ENCODE data around the gene MGA. TPM values are rescaled to one million over a fixed set of nuclear protein-coding genes. Genes with fewer than 3 reads are reported as not detected.

MGA gene
- polyA plus RNA-seq, 1 donor (not counting 4 experiments of a cell fraction or from before 2014, with no cell fraction given) = 6.3 TPM

DNA sequence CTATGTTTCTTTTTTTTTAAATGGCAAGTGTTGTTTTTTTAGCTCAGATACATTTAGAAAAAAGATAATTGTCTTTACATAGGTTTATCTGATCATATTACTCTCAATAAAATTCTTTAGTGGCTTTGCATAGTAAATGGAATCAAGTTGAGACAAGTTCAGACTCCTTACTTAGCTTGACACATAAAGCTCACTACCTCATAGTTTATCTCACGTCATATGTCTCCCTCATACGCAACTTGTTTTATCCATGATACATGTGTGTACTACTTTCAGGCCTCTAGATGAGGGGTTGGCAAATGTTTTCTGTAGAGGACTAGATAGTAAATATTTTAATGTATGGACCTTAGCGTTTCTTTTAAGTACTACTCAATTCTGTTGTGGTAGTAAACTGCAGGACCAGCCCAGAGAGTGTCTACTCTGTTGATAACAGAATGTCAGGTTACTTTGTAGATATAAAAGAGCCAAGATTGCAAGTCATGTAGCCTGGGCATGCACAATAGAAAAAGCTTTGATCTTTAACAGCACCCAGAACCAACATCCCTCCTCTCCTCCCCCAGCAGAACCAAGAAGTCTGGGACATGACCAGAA lies 28.2 kb upstream of the MGA start:
- Histone ChIP-seq H3K27ac (ENCODE audit: control insufficient read depth, insufficient read depth, low read length) (no peak overlapping the region), H3K9ac (ENCODE audit: control insufficient read depth, extremely low read depth, insufficient read depth, low read length) (no peak overlapping the region), H4K20me1 (ENCODE audit: control insufficient read depth, extremely low read depth, insufficient read depth, low read length) (no peaks in the 10 kb centered on the region), H3K36me3 (ENCODE audit: control insufficient read depth in 2 of 2, extremely low read depth in 1 of 2, insufficient read depth in 2 of 2, low read length in 2 of 2) (no peaks in the 10 kb centered on the region), H3K4me1 (ENCODE audit: control insufficient read depth, extremely low read depth, insufficient read depth, low read length) (peaks cover 8% of the 10 kb centered on the region), H2AFZ (ENCODE audit: control insufficient read depth, low read length) (no peak overlapping the region), H3K4me3 (ENCODE audit: control insufficient read depth in 2 of 3, extremely low read depth in 1 of 3, insufficient read depth in 2 of 3, low read depth in 1 of 3, low read length in 3 of 3) (no peak overlapping the region), H3K9me3 (ENCODE audit: control insufficient read depth, low read depth, low read length) (no peaks in the 10 kb centered on the region), H3K9me1 (ENCODE audit: control insufficient read depth, extremely low read depth, insufficient read depth, low read length) (no peaks in the 10 kb centered on the region), H3K27me3 (ENCODE audit: control insufficient read depth, extremely low read depth, insufficient read depth, low read length) (no peaks in the 10 kb centered on the region), H3K79me2 (ENCODE audit: control insufficient read depth, insufficient read depth, low read length) (no peaks in the 10 kb centered on the region), H3K4me2 (ENCODE audit: control insufficient read depth, extremely low read depth, insufficient read depth, low read depth, low read length) (no peak overlapping the region)
- dilution Hi-C loops (cut with MboI; ENCODE audit: extremely low pct_ligation_motif_present, low sequenced_read_pairs) = no loop called here
- FAIRE-seq (no peak), DNase-seq (ENCODE audit: low read depth, low spot score) (peak; percentile 13)
- TF ChIP-seq, protein P1, sequence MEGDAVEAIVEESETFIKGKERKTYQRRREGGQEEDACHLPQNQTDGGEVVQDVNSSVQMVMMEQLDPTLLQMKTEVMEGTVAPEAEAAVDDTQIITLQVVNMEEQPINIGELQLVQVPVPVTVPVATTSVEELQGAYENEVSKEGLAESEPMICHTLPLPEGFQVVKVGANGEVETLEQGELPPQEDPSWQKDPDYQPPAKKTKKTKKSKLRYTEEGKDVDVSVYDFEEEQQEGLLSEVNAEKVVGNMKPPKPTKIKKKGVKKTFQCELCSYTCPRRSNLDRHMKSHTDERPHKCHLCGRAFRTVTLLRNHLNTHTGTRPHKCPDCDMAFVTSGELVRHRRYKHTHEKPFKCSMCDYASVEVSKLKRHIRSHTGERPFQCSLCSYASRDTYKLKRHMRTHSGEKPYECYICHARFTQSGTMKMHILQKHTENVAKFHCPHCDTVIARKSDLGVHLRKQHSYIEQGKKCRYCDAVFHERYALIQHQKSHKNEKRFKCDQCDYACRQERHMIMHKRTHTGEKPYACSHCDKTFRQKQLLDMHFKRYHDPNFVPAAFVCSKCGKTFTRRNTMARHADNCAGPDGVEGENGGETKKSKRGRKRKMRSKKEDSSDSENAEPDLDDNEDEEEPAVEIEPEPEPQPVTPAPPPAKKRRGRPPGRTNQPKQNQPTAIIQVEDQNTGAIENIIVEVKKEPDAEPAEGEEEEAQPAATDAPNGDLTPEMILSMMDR (optimal IDR thresholded peaks at IDR 0.05 in 1 of 3, IDR thresholded peaks at IDR 0.05 in 1 of 3, conservative IDR thresholded peaks at IDR 0.05 in 1 of 3; ENCODE audit: extremely low read depth in 1 of 3, insufficient read depth in 2 of 3, low read length in 3 of 3) = no peak
- no peak for TF ChIP-seq EZH2 (IDR thresholded peaks at IDR 0.05; ENCODE audit: low read length)

DNA sequence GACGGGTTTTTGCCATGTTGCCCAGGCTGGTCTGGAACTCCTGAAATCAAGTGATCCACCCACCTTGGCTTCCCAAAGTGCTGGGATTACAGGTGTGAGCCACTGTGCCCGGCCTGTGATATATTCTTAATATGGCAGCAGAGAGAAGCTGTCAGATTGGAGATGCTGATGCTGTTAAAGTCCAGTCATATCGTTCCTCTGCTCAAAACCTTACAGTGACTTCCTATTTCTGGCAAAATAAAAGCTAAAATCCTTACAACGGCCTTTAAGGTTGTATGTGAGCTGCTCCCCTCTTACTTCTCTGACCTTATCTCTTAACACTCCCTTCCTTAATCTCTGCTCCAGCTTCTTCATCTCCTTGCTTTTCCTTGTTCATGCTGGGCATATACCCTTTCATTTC lies 26.6 kb upstream of the MGA start:
- no peak overlapping the region for H3K4me2 ChIP-seq (ENCODE audit: control insufficient read depth, extremely low read depth, insufficient read depth, low read depth, low read length)
- peaks cover 8% of the 10 kb centered on the region for H3K4me1 ChIP-seq (ENCODE audit: control insufficient read depth, extremely low read depth, insufficient read depth, low read length)
- TF ChIP-seq, protein P1 (optimal IDR thresholded peaks at IDR 0.05 in 1 of 3, IDR thresholded peaks at IDR 0.05 in 1 of 3, conservative IDR thresholded peaks at IDR 0.05 in 1 of 3; ENCODE audit: extremely low read depth in 1 of 3, insufficient read depth in 2 of 3, low read length in 3 of 3) = no peak
- no peak for TF ChIP-seq EZH2 (IDR thresholded peaks at IDR 0.05; ENCODE audit: low read length)
- H3K9ac ChIP-seq (ENCODE audit: control insufficient read depth, extremely low read depth, insufficient read depth, low read length) = no peak overlapping the region
- H4K20me1 ChIP-seq (ENCODE audit: control insufficient read depth, extremely low read depth, insufficient read depth, low read length) = no peaks in the 10 kb centered on the region
- DNase-seq (ENCODE audit: low read depth, low spot score) = no peak
- H3K27me3 ChIP-seq (ENCODE audit: control insufficient read depth, extremely low read depth, insufficient read depth, low read length) = no peaks in the 10 kb centered on the region
- no peak overlapping the region for H3K27ac ChIP-seq (ENCODE audit: control insufficient read depth, insufficient read depth, low read length)
- no peaks in the 10 kb centered on the region for H3K9me3 ChIP-seq (ENCODE audit: control insufficient read depth, low read depth, low read length)
- no peak overlapping the region for H2AFZ ChIP-seq (ENCODE audit: control insufficient read depth, low read length)
- no peaks in the 10 kb centered on the region for H3K9me1 ChIP-seq (ENCODE audit: control insufficient read depth, extremely low read depth, insufficient read depth, low read length)
- no peaks in the 10 kb centered on the region for H3K79me2 ChIP-seq (ENCODE audit: control insufficient read depth, insufficient read depth, low read length)
- no peak overlapping the region for H3K4me3 ChIP-seq (ENCODE audit: control insufficient read depth in 2 of 3, extremely low read depth in 1 of 3, insufficient read depth in 2 of 3, low read depth in 1 of 3, low read length in 3 of 3)
- FAIRE-seq = no peak
- dilution Hi-C loops (cut with MboI; ENCODE audit: extremely low pct_ligation_motif_present, low sequenced_read_pairs) = no loop called here
- H3K36me3 ChIP-seq (ENCODE audit: control insufficient read depth in 2 of 2, extremely low read depth in 1 of 2, insufficient read depth in 2 of 2, low read length in 2 of 2) = no peaks in the 10 kb centered on the region

Data from keratinocyte (primary cell).